CD14-positive monocyte (primary cell): Measurements from ENCODE around the gene AKR1D1. TPM values are rescaled to one million over a fixed set of nuclear protein-coding genes. Genes with fewer than 3 reads are reported as not detected.

Experiments
- DNase-seq, 3 donors: peaks; one replicate each; pipeline ENCODE4 v3.0.0-alpha.2; 2011 to 2022
- H2AFZ ChIP-seq: 2 replicates; pipeline ENCODE4 v1.6.0; 2012; ENCODE audit warnings: mild to moderate bottlenecking, low read depth, low read length, inconsistent platforms; ENCODE audit not compliant: insufficient read depth, poor library complexity, severe bottlenecking
- H3K27ac ChIP-seq, 2 donors: 1 replicate in 1 of 2; 2 replicates in 1 of 2; pipeline ENCODE4 v1.5.1; 2012 to 2013; ENCODE audit warnings: low read length in 2 of 2, control low read depth in 1 of 2, inconsistent platforms in 1 of 2, low read depth in 1 of 2, mild to moderate bottlenecking in 1 of 2
- H3K27me3 ChIP-seq, 2 donors: one replicate each; pipeline versions ENCODE4 v1.6.0 to v1.6.1; 2011 to 2013; ENCODE audit warnings: low read length in 2 of 2; ENCODE audit not compliant: control insufficient read depth in 2 of 2, insufficient read depth in 2 of 2
- H3K36me3 ChIP-seq, 2 donors: replicated peaks in 1 of 2; 1 replicate in 1 of 2; 2 replicates in 1 of 2; pipeline versions ENCODE4 v1.5.1 to v1.6.1; 2012 to 2013; ENCODE audit warnings: low read length in 2 of 2, control low read depth in 1 of 2, inconsistent platforms in 1 of 2, mild to moderate bottlenecking in 1 of 2; ENCODE audit not compliant: insufficient read depth in 2 of 2, control insufficient read depth in 1 of 2
- H3K4me1 ChIP-seq, 2 donors: 1 replicate in 1 of 2; 2 replicates in 1 of 2; pipeline versions ENCODE4 v1.5.1 to v1.6.1; 2012 to 2013; ENCODE audit warnings: low read length in 2 of 2, control low read depth in 1 of 2, inconsistent platforms in 1 of 2, mild to moderate bottlenecking in 1 of 2, moderate library complexity in 1 of 2; ENCODE audit not compliant: insufficient read depth in 2 of 2, control insufficient read depth in 1 of 2
- H3K4me2 ChIP-seq: replicated peaks from 2 replicates; pipeline ENCODE3; 2012; ENCODE audit warnings: low read length, moderate library complexity, mild to moderate bottlenecking; ENCODE audit not compliant: poor library complexity, severe bottlenecking; ENCODE audit errors: extremely low read depth
- H3K4me3 ChIP-seq, 3 experiments: fragments of 200-600 bp in 1 of 3; sonication (generic) in 1 of 3; replicated peaks in 1 of 3; 1 replicate in 2 of 3; 2 replicates in 1 of 3; pipeline ENCODE4 v1.5.1; 2011 to 2013; ENCODE audit warnings: low read length in 3 of 3, mild to moderate bottlenecking in 3 of 3, control low read depth in 2 of 3, low read depth in 2 of 3, inconsistent platforms in 1 of 3, moderate library complexity in 1 of 3
- H3K79me2 ChIP-seq: 2 replicates; pipeline ENCODE4 v1.6.0; 2012; ENCODE audit warnings: mild to moderate bottlenecking, control low read depth, inconsistent platforms, low read length, moderate library complexity; ENCODE audit not compliant: insufficient read depth
- H3K9ac ChIP-seq: 2 replicates; pipeline ENCODE4 v1.6.0; 2017; ENCODE audit warnings: low read length, mild to moderate bottlenecking; ENCODE audit not compliant: insufficient read depth, poor library complexity, severe bottlenecking
- H3K9me3 ChIP-seq, 2 donors: replicated peaks in 1 of 2; 1 replicate in 1 of 2; 2 replicates in 1 of 2; pipeline versions ENCODE4 v1.5.1 to v1.6.1; 2012 to 2013; ENCODE audit warnings: low read length in 2 of 2, control low read depth in 1 of 2; ENCODE audit not compliant: control insufficient read depth in 1 of 2, insufficient read depth in 1 of 2
- H4K20me1 ChIP-seq: 2 replicates; pipeline ENCODE4 v1.6.0; 2012; ENCODE audit warnings: mild to moderate bottlenecking, low read length, control low read depth, moderate library complexity; ENCODE audit not compliant: insufficient read depth
- H3K27ac Mint-ChIP-seq, 7 donors: one replicate each; pipeline ENCODE4 v1.8.0; 2020; ENCODE audit warnings: mild to moderate bottlenecking in 7 of 7, mixed read lengths in 7 of 7, moderate library complexity in 6 of 7, inconsistent platforms in 2 of 7
- H3K27me3 Mint-ChIP-seq, 3 donors: one replicate each; pipeline ENCODE4 v1.8.0; 2021 to 2022; ENCODE audit warnings: low read depth in 3 of 3, mild to moderate bottlenecking in 3 of 3, mixed read lengths in 3 of 3, moderate library complexity in 3 of 3, inconsistent platforms in 1 of 3
- H3K36me3 Mint-ChIP-seq, 2 donors: one replicate each; pipeline ENCODE4 v1.8.0; 2020; ENCODE audit warnings: mixed read lengths in 2 of 2, inconsistent platforms in 1 of 2, mild to moderate bottlenecking in 1 of 2
- H3K4me1 Mint-ChIP-seq: one replicate; pipeline ENCODE4 v1.8.0; 2020; ENCODE audit warnings: mild to moderate bottlenecking, mixed read lengths
- H3K4me3 Mint-ChIP-seq, 2 donors: one replicate each; pipeline ENCODE4 v1.8.0; 2020; ENCODE audit warnings: mild to moderate bottlenecking in 2 of 2, mixed read lengths in 2 of 2, moderate library complexity in 1 of 2
- H3K9me3 Mint-ChIP-seq, 7 donors: one replicate each; pipeline ENCODE4 v1.8.0; 2020 to 2022; ENCODE audit warnings: mixed read lengths in 7 of 7, mild to moderate bottlenecking in 6 of 7, moderate library complexity in 6 of 7, inconsistent platforms in 2 of 7
- CTCF ChIP-seq: fragments of 200-600 bp; IDR thresholded peaks from one replicate; pipeline ENCODE4 v1.8.0; 2022; ENCODE audit warnings: antibody characterized with exemption, mild to moderate bottlenecking
- WGBS: methylation state at CpG from one replicate; pipeline ENCODE4 v1.1.5; 2013; ENCODE audit warnings: missing lambda C conversion rate; ENCODE audit not compliant: insufficient coverage; 5-methylcytosine and 5-hydroxymethylcytosine counted together
- intact Hi-C, 2 donors: fragments of 100-400 bp; cut with micrococcal nuclease; formaldehyde crosslinking; loops; one replicate each; pipeline versions ENCODE4 v1.15.0 to v1.15.1; 2023
- polyA plus RNA-seq, 3 donors: library from polyadenylated mRNA; depleted of rRNA in 1 of 3; unstranded in 2 of 3; stranded (reverse) in 1 of 3; fragments of 300-500 nt in 2 of 3; fragments of >200 nt in 1 of 3; fragmentation: Illumina TruSeq in 2 of 3; gene quantifications; 1 replicate in 2 of 3; 2 replicates in 1 of 3; pipeline ENCODE4 v1.2.3, GENCODE V29; 2012 to 2021

The AKR1D1 gene
- polyA plus RNA-seq, 3 donors = not detected

- no peak overlapping the region for H3K27ac ChIP-seq
- intact Hi-C loops = no loop called here
- peaks cover 8 to 9% of the 10 kb centered on the region in 2 donors for H3K4me1 ChIP-seq
- H3K4me3 Mint-ChIP-seq = no peak overlapping the region
- no peak overlapping the region for H3K4me3 ChIP-seq
- H3K36me3 ChIP-seq = no peaks in the 10 kb centered on the region
- H3K27me3 ChIP-seq = no peaks in the 10 kb centered on the region
- H3K27me3 Mint-ChIP-seq = peaks cover 0 to 3% (median 0%) of the 10 kb centered on the region in 3 donors
- no peaks in the 10 kb centered on the region for H4K20me1 ChIP-seq
- H3K4me1 Mint-ChIP-seq = peaks cover 8% of the 10 kb centered on the region
- no peaks in the 10 kb centered on the region for H3K79me2 ChIP-seq
- H3K36me3 Mint-ChIP-seq = no peaks in the 10 kb centered on the region
- DNase-seq = no peak
- H2AFZ ChIP-seq = no peak overlapping the region
- H3K27ac Mint-ChIP-seq = no peak overlapping the region
- H3K4me2 ChIP-seq = no peak overlapping the region
- no peak for TF ChIP-seq CTCF
- H3K9ac ChIP-seq = no peak overlapping the region
- peaks cover 21 to 22% of the 10 kb centered on the region in 2 donors for H3K9me3 ChIP-seq
- WGBS = no CpG with 5 or more reads among the region's 3 CpGs
- peaks cover 10 to 32% (median 17%) of the 10 kb centered on the region in 7 donors for H3K9me3 Mint-ChIP-seq
These were observed 43.5 kb upstream of the AKR1D1 start for GRCh38 chr7:138032770-138033169.

GRCh38 chr7:138033241-138033640 lies 43.0 kb upstream of the AKR1D1 start:
- H3K4me1 Mint-ChIP-seq = peaks cover 4% of the 10 kb centered on the region
- DNase-seq = no peak
- TF ChIP-seq CTCF = no peak
- no peak overlapping the region for H3K27ac Mint-ChIP-seq
- Histone ChIP-seq H3K79me2 (no peaks in the 10 kb centered on the region), H3K4me2 (no peak overlapping the region), H3K9ac (no peak overlapping the region), H3K27me3 (no peaks in the 10 kb centered on the region), H3K9me3 (peaks cover 21 to 24% of the 10 kb centered on the region in 2 donors), H3K4me3 (no peak overlapping the region), H3K27ac (no peak overlapping the region), H3K4me1 (peaks cover 3 to 4% of the 10 kb centered on the region in 2 donors), H3K36me3 (no peaks in the 10 kb centered on the region), H2AFZ (no peak overlapping the region), H4K20me1 (no peaks in the 10 kb centered on the region)
- intact Hi-C loops = no loop called here
- no CpG with 5 or more reads among the region's 4 CpGs for WGBS
- no peak overlapping the region for H3K4me3 Mint-ChIP-seq
- H3K27me3 Mint-ChIP-seq = peaks cover 0 to 3% (median 0%) of the 10 kb centered on the region in 3 donors
- peaks cover 10 to 34% (median 18%) of the 10 kb centered on the region in 7 donors for H3K9me3 Mint-ChIP-seq
- H3K36me3 Mint-ChIP-seq = no peaks in the 10 kb centered on the region
